Spleen (tissue), 7 donors: ENCODE measurements around the gene MAP4K2.
A peak's percentile ranks its signal among the peaks of the same experiment; 100 is the strongest.

Source experiments
- POLR2A ChIP-seq, 3 donors: fragments of 450-650 bp; IDR thresholded peaks; one replicate each; pipeline ENCODE4 v1.5.1; 2017; ENCODE audit warnings: antibody characterized with exemption in 3 of 3, mild to moderate bottlenecking in 1 of 3
- POLR2AphosphoS5 ChIP-seq, 3 donors: sonication (generic); formaldehyde crosslinking; IDR thresholded peaks; one replicate each; pipeline ENCODE4 v1.5.1; 2017; ENCODE audit warnings: antibody characterized with exemption in 3 of 3
- TF ChIP-seq, protein P1 (sequence below), 11 experiments: fragments of 200-600 bp in 7 of 11; fragments of 450-650 bp in 4 of 11; sonication (generic) in 4 of 11; IDR thresholded peaks in 8 of 11; conservative IDR thresholded peaks in 3 of 11; 1 replicate in 7 of 11; 2 replicates in 4 of 11; pipeline versions ENCODE4 v1.4.0 to v1.8.0; 2016 to 2021; ENCODE audit warnings: antibody characterized with exemption in 11 of 11, inconsistent platforms in 4 of 11, mild to moderate bottlenecking in 1 of 11
- donor health status: DM: no; HTN: no; CAD: no; lungs with moderate emphysema.
- donor health status: DM: no; HTN: no; CAD: no.
- donor health status: DM: no; HTN: no; CAD: no.

DNA sequence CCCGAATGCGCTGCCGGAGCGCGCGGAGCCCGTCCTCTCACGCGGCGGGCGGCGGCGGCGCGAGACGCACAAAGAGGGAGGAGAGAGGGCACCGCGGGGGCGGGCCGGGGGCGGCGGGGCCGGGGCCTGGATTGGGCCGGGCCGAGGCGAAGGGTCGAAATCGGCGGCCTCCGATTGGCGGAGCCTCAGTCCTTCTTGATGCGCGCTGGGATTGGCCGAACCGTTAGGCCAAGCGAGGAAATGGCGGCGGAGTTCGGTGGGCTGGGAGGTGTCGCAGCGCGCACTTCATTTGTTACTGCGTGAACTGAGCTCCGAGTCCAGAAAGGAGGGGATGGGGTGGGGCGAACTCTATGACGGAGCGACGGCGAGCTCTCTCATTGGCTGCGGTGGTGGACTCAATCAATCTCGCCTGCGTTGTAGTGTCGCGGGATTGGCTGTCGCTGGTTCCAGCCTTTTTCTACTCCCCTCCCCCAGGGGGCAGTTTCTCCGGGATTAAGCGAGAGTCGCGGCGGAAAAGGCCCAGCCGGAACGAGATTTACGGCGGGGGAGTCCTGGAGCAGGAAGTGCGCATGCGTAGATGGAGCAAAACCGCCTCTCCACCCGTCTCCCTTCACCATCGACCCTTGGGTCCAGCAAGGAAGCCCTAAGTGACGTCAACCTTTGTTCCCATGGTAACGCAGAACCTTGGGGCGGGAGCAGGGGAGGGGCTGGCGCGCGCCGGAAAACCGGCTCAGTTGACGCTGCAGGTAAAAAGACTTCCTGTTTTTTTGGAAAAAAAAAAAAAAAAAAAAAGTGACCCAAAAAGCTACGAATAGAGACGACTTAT is 24.3 kb downstream of the MAP4K2 start, which contains the start of gene SF1:
- TF ChIP-seq, protein P1, sequence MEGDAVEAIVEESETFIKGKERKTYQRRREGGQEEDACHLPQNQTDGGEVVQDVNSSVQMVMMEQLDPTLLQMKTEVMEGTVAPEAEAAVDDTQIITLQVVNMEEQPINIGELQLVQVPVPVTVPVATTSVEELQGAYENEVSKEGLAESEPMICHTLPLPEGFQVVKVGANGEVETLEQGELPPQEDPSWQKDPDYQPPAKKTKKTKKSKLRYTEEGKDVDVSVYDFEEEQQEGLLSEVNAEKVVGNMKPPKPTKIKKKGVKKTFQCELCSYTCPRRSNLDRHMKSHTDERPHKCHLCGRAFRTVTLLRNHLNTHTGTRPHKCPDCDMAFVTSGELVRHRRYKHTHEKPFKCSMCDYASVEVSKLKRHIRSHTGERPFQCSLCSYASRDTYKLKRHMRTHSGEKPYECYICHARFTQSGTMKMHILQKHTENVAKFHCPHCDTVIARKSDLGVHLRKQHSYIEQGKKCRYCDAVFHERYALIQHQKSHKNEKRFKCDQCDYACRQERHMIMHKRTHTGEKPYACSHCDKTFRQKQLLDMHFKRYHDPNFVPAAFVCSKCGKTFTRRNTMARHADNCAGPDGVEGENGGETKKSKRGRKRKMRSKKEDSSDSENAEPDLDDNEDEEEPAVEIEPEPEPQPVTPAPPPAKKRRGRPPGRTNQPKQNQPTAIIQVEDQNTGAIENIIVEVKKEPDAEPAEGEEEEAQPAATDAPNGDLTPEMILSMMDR (IDR thresholded peaks at IDR 0.05 in 8 of 11, conservative IDR thresholded peaks at IDR 0.05 in 3 of 11): peak in 8 of 11 experiments; percentile 10 to 58 (median 43)
- TF ChIP-seq POLR2AphosphoS5 (IDR thresholded peaks at IDR 0.05) (peak; percentile 98 to 100 (median 99)), POLR2A (IDR thresholded peaks at IDR 0.05) (peak in 2 of 3 donors; percentile 56 to 97)
